ENCODE data around the gene ZCCHC7. TPM values are rescaled to one million over a fixed set of nuclear protein-coding genes. Genes with fewer than 3 reads are reported as not detected.
"Not testable (repeated sequence)": the region's sequence is repeated elsewhere in the genome, so short reads cannot be mapped to it uniquely, and the experiment has no call there.

Gene ZCCHC7
- total RNA-seq, 2 donors from 2014 or later, result 16.1 to 19.1 TPM

GRCh38 chr9:37273595-37273994 is 153.2 kb downstream of the ZCCHC7 start:
- no peak for DNase-seq
- intact Hi-C loops (cut with DNase I, micrococcal nuclease), result no loop called here
- no peak for ATAC-seq

- DNase-seq, result no peak
- no peak for ATAC-seq
- intact Hi-C loops (cut with DNase I, micrococcal nuclease), result no loop called here
Measured at GRCh38 chr9:37281541-37281940, 161.2 kb downstream of the ZCCHC7 start.

DNA sequence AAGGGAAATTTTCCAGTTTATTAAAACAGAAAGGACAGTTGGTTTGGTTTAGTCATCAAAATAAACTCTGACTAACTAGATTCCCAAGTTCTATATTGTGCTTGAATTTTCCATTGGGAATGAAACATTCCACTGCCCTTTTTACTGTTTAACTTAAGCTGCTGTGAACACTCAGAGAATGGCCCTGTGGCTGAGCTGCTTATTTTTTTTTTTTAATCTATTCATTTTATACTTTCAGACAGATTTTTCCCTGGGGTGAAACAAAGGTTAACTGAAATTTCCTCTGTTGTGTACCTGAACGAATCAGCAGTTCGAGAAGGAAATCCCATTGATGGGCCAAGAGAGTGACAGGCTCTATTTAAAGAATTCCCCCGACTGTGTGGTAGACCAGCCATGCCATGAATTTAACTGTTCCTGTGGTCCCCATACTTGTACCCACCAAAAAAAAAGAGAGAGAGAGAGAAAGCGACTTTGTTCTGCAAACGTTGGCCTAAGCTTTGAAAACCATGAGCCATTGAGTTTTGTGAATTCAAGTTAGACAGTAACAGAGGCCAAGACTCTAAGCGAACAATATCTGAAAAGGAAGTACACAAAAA is 163.5 kb downstream of the ZCCHC7 start:
- ATAC-seq (no peak), DNase-seq (no peak)
- intact Hi-C loops (cut with DNase I, micrococcal nuclease), result no loop called here

GRCh38 chr9:37284636-37285035 is 164.3 kb downstream of the ZCCHC7 start:
- ATAC-seq (no peak), DNase-seq (no peak)
- intact Hi-C loops (cut with DNase I, micrococcal nuclease), result no loop called here

GRCh38 chr9:37286530-37287175 is 166.3 kb downstream of the ZCCHC7 start:
- DNase-seq (no peak), ATAC-seq (no peak)
- intact Hi-C loops (cut with DNase I, micrococcal nuclease), result no loop called here

- peak; percentile 54 for ATAC-seq
- intact Hi-C loops (cut with DNase I, micrococcal nuclease), result no loop called here
- DNase-seq, result no peak
Measured at GRCh38 chr9:37287317-37287716, 166.9 kb downstream of the ZCCHC7 start.

- intact Hi-C loops (cut with DNase I, micrococcal nuclease), result no loop called here
- ATAC-seq (no peak), DNase-seq (no peak)
Measured at GRCh38 chr9:37289631-37290030, 169.3 kb downstream of the ZCCHC7 start.

DNA sequence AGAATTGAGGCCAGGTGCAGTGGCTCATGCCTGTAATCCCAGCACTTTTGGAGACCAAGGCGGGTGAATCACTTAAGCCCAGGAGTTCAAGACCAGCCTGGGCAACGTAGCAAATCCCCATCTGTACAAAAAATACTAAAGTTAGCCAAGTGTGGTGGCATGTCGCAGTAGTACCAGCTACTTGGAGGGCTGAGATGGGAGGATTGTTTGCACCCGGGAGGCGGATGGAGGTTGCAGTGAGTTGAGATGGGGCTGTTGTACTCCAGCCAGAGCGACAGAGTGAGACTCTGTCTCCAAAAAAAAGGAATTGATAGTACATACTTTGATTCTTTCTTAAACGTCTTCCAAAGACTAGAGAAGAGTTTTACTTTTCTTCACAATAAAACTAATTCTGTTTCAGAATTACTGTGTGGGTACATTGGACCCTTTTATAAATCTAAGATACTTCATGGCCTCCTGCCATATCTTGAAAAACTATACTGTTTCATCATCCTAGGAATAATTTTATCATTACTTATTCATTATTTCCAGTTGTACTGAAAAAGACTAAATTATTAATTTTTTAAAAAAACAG is 170.1 kb downstream of the ZCCHC7 start:
- ATAC-seq (no peak), DNase-seq (no peak)
- intact Hi-C loops (cut with DNase I, micrococcal nuclease), result no loop called here

- DNase-seq, result no peak
- intact Hi-C loops (cut with DNase I, micrococcal nuclease), result no loop called here
- no peak for ATAC-seq
Measured at GRCh38 chr9:37290940-37291485, 170.6 kb downstream of the ZCCHC7 start.

DNA sequence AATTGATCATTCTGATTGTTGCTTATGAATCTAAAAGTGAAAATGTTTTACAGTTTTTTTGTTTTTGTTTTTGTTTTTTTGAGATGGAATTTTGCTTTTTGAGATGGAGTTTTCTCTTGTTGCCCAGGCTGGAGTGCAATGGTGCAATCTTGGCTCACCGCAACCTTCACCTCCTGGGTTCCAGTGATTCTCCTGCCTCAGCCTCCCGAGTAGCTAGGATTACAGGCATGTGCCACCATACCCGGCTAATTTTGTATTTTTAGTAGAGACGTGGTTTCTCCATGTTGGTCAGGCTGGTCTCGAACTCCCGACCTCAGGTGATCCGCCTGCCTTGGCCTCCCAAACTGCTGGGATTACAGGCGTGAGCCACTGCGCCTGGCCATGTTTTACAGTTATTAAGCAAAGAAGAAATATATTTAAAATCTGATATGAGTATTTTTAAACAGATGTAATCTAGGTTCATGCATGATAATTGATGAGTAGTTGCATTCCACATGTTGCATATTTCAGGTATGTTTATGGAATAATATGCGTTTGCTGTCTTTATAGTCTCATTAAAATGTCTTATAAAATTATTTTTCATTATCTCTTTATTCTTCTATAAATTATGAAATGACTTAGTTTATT is 171.4 kb downstream of the ZCCHC7 start:
- intact Hi-C loops (cut with DNase I, micrococcal nuclease); ATAC-seq; DNase-seq: not testable (repeated sequence)

- no peak for ATAC-seq
- intact Hi-C loops (cut with DNase I, micrococcal nuclease), result no loop called here
Measured at GRCh38 chr9:37292896-37293295, 172.5 kb downstream of the ZCCHC7 start.

DNA sequence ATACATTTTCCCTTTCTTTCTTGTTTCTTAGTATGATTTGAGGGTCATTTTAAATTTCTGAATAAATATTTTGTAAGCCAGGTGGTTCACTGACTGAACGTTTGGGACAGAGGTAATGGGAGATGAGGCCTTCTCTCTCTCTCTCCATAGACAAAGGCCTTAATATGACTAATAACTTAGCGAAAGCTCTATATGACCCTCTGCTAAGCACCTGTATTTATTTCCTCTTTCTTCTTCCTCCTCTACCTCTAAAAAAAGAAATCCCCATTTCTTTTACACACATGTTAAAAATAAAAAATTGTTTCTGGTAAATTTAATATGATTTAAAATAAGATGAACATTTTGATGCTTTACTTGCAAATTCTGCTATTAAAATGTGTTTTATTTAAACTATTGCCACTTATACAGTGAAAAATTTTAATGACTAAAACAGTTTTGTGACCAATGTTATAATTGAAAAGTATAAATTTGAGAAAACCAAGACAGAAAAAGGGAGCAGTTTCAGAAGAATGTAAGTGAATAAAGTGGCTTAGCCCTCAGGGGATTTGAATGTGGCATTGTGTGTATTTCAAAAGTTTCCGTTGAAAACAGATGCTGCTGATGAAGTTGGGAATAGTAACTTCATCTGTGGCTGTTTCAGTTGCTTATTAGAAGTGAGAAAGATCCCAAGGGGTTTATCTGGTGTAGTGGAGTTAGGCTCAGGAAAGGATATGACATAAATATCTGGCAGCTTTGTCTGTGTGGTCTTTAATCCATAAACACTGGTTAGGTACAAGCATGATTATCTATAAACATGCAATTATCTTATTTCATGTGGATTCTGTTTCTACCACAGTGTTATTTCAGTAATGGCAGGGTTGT is 173.5 kb downstream of the ZCCHC7 start:
- ATAC-seq, result no peak
- DNase-seq, result no peak
- intact Hi-C loops (cut with DNase I, micrococcal nuclease), result no loop called here

More at GRCh38 chr9:37292896-37293295, 172.5 kb downstream of the ZCCHC7 start:
- no peak for DNase-seq

DNA sequence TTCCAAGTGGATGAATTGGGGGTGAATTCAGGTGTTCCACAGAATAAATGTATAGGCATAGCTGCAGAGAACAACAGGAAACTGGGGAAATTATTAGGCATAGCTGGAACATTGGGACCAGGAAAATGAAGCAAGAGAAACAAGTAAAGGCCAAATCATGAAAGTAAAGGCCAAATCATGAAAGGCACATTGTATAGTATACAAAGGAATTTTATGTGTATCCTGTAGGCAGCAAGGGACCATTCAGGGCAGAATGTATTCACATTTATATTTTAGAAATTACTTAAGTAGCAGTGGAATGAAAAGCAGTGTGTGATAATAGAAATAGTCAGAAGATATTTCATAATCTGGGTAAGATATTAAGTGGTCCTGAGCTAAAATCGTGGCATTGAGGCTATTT is 174.8 kb downstream of the ZCCHC7 start:
- intact Hi-C loops (cut with DNase I, micrococcal nuclease), result no loop called here
- DNase-seq (no peak), ATAC-seq (no peak)

DNA sequence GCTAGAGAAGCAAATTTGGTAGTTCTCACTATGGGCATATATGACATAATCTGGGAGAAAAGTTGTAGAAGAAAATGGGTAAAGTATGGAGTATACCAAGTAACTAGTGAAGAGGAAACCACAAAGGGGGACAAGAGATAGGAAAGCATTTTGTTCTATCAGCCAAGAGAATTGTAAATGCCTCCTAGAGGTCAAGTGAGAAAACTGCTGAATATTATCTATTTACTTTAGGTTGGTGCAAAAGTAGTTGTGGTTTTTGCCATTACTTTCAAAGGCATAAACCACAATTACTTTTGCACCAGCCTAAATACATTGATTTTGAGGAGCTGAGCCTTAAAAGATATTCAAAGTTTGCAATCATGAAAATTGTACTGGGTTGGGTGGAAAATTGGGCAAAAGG is 175.4 kb downstream of the ZCCHC7 start:
- intact Hi-C loops (cut with DNase I, micrococcal nuclease), result no loop called here
- ATAC-seq, result no peak
- no peak for DNase-seq

GRCh38 chr9:37297592-37297991 is 177.2 kb downstream of the ZCCHC7 start:
- DNase-seq (no peak), ATAC-seq (no peak)
- intact Hi-C loops (cut with DNase I, micrococcal nuclease), result no loop called here

DNA sequence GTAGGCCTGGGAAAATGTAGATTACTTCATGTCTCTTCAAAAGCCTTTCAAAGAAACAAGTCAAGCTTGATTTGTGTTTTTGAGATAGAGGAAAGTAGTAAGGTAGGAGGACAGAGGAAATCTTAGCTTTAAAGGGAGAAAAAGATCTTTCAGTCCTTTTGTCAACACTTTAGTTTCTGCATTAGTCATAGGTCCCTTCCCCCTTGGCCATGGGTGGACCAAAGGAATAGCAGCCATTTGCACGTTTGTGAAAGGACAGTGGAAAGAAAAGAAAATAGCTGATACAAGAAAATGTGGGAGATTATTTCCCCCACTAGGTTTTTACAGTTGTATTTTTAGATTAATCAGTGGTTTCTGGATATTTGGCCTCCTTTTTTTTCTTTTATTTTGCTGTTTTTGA is 180.2 kb downstream of the ZCCHC7 start:
- no peak for DNase-seq
- intact Hi-C loops (cut with DNase I, micrococcal nuclease), result no loop called here
- no peak for ATAC-seq

DNA sequence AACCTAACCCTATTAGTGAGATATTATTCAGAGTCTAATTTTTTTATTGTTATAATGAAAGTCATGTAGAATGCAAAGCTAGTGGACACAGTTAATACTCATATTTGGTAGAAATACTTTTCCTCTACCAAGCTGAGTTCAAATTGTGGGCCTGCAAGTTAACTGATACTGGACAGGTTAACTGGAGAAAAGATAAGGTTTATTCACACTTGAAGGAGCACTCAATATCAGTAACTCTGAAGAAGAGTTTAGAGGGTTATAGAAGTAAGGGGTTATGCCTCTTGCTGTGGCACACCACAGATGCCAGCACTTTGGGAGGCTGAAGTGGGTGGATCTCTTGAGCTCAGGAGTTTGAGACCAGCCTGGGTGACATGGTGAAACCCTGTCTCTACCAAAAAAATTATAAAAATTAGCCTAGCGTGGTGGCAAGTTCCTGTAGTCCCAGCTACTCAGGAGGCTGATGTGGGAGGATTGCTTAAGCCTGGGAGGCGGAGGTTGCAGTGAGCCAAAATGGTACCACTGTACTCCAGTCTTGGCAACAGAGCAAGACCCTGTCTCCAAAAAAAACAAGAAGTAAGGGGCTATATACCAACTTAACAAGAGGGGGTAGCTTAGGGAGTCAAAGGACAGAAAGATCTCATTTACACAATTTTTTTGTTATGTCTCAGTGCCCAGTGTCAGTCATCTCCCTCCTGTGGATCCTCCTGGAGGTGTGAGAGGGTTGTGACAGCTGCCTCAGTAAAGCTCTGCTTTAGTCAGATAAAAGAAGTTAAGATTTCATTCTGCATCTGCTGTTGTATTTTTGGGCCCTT is 180.9 kb downstream of the ZCCHC7 start:
- intact Hi-C loops (cut with DNase I, micrococcal nuclease), result no loop called here
- DNase-seq (no peak), ATAC-seq (no peak)

DNA sequence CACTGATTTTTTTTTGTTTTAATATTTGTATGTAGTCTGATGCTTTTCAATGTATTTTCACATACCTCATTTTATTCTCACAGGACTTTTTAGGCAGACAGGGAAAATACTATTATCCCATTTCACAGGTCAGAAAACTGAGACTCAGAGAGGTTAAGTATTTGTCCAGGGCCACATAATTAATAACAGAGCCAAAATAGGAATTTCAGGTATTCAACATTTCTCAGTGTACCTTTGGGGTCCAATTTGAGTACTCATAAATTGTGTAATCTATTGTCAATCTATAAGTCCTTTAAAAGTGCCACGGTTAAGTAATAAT is 181.4 kb downstream of the ZCCHC7 start:
- intact Hi-C loops (cut with DNase I, micrococcal nuclease), result no loop called here
- DNase-seq, result no peak

More for the DNA sequence above, 181.4 kb downstream of the ZCCHC7 start:
- ATAC-seq, result no peak
